Left kidney (tissue), 2 donors: ENCODE results near the gene PSMD2. TPM values are rescaled to one million over a fixed set of nuclear protein-coding genes. Genes with fewer than 3 reads are reported as not detected.

Experiments
- DNase-seq: peaks from one replicate; pipeline ENCODE4 v3.0.0-alpha.2; 2013
- polyA plus RNA-seq: library from polyadenylated mRNA; unstranded; fragments of 120-200 nt; gene quantifications from one replicate; pipeline ENCODE4 v1.2.1, GENCODE V29; 2013; ENCODE audit not compliant: insufficient read length

Gene PSMD2
- polyA plus RNA-seq, 1 donor: 252 TPM

DNA sequence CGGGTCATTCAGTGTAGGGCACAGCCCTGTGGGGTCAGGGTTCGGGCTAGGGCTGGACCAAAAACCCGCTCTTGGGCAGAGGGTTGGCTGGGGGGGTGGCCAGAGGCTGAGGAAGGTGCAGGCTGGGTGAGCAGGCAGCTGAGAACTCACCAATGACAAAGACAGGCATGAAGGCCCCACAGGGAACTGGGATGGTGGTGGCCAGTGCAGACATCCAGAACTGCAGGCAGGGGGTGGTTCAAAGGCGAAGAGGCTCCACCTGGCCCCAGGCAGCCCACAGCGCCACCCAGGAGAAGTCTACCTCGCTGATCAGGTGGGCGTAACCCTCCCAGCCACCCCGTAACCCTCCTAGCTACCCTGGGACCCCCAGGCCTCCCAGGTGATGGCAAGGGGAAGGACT, 55.7 kb downstream of the PSMD2 start:
- DNase-seq: no peak

DNA sequence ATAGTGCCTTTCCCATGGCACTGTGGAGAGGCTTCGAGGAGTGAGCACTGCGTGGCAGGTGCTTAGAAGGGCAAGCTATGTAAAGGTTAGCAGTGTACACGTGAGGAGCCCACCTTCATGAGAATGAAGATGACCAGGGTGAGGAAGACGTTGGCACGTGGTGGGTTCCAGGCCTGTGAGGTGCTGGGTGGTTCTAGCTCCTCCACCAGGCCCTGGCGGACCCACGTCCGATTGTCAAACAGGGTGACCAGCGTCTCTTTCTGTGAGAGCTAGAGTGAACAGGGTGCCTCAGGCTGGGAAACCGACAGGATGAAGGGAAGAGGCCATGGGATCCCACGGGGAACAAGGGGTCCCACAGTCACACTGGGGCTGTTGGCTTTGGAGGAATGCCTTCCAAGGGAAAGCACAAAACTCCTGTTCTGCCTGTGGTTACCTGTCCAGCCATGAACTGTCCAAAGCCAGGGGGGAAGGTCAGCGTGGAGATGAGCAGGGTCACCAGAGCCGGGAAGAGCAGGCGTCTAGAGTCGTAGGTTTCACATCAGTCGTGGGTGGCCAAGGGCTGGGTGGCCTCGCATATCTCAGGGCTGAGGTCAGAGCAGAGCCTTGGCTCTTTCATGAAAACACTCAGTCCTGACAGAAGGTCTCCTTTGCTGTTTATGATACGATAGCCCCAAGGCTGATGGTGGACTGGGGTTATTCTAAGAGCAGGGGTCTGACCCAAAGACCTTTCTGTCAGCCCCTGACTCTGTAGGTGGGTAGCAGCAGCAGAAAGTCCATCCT, 56.4 kb downstream of the PSMD2 start:
- DNase-seq: no peak

DNA sequence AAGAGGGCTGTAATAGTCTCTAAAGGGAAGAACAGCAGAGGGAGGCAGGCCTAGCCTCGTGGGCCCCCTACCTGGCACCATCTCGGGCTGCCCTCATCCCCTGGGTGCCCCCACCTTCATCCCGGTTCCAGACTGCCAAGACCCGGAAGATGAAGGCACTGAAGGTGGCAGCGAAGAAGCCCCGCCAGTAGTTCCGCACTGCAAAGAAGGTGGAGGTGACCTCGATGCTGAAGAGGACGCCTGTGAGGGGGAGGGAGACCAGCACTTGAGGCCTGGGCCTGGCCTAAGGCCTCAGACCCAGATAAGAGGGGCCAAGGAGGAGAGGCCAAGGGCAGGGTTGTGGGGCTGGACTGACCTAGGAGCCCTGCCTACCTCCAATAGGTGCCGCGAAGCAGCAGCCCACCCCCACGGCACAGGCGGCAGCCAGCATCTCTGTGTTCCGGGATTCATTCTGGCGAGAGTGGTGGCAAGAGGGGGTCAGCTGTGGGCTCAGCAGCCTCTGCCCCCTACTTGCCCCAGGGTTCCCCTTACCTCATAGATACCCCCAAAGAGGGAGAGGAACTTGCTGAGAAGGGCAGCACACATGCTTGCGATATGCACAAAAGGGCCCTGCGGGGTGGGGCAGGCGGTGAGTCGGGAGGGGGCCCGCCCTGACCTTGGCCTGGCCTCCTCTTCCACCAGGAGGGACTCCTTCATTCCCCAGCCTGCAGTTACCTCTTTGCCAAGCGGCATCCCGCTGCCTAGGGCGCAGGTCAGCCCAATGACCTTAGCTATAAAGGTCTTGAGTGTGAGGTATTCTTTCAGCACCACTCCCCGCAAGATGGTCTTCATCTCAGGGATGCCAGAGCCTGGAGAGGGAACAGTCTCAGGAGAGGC, 58.4 kb downstream of the PSMD2 start:
- no peak for DNase-seq

GRCh38 chr3:184358124-184358767, 59.2 kb downstream of the PSMD2 start:
- DNase-seq: no peak

Other genes with a start within 250 kb of the PSMD2 start
- gene HTR3C, start 246.2 kb upstream of the PSMD2 start, polyA plus RNA-seq: not detected
- gene HTR3E, start 202.2 kb upstream of the PSMD2 start, polyA plus RNA-seq: not detected
- 54.6 TPM for gene EIF2B5, start 163.9 kb upstream of the PSMD2 start, polyA plus RNA-seq
- gene DVL3, start 143.9 kb upstream of the PSMD2 start, polyA plus RNA-seq: 83.6 TPM
- 380 TPM for gene AP2M1, start 124.4 kb upstream of the PSMD2 start, polyA plus RNA-seq
- gene ABCF3, start 113.0 kb upstream of the PSMD2 start, polyA plus RNA-seq: 65.4 TPM
- 2.2 TPM for gene VWA5B2, start 69.7 kb upstream of the PSMD2 start, polyA plus RNA-seq
- 37.0 TPM for gene ALG3, start 50.3 kb upstream of the PSMD2 start, polyA plus RNA-seq
- 2.2 TPM for gene EEF1AKMT4, start 49.6 kb upstream of the PSMD2 start, polyA plus RNA-seq
- gene CAMK2N2, start 37.7 kb upstream of the PSMD2 start, polyA plus RNA-seq: 0.25 TPM
- not detected for gene ECE2, start 23.2 kb upstream of the PSMD2 start, polyA plus RNA-seq
- 178 TPM for gene EIF4G1, start 15.4 kb downstream of the PSMD2 start, polyA plus RNA-seq
- gene FAM131A, start 38.4 kb downstream of the PSMD2 start, polyA plus RNA-seq: 9.9 TPM
- 13.1 TPM for gene CLCN2, start 62.4 kb downstream of the PSMD2 start, polyA plus RNA-seq
- gene POLR2H, start 62.5 kb downstream of the PSMD2 start, polyA plus RNA-seq: 106 TPM
- 3.3 TPM for gene THPO, start 79.0 kb downstream of the PSMD2 start, polyA plus RNA-seq
- 10.6 TPM for gene CHRD, start 80.8 kb downstream of the PSMD2 start, polyA plus RNA-seq